Sigmoid colon (tissue), 4 donors: ENCODE results near the gene SLC25A20.

Experiments
- EP300 ChIP-seq, 4 donors: sonication (generic); formaldehyde crosslinking; IDR thresholded peaks; one replicate each; pipeline ENCODE4 v1.6.1; 2017; ENCODE audit warnings: antibody characterized with exemption in 4 of 4
- POLR2A ChIP-seq, 2 donors: fragments of 450-650 bp; IDR thresholded peaks; one replicate each; pipeline ENCODE4 v1.6.1; 2016; ENCODE audit warnings: antibody characterized with exemption in 2 of 2, mild to moderate bottlenecking in 2 of 2, moderate library complexity in 2 of 2
- POLR2AphosphoS5 ChIP-seq, 4 donors: sonication (generic); formaldehyde crosslinking; IDR thresholded peaks; one replicate each; pipeline ENCODE4 v1.6.1; 2017; ENCODE audit warnings: antibody characterized with exemption in 4 of 4
- TF ChIP-seq, protein P1 (sequence below), 4 experiments: fragments of 450-650 bp in 3 of 4; fragments of 200-600 bp in 1 of 4; IDR thresholded peaks; one replicate each; pipeline ENCODE4 v1.5.1; 2016 to 2019; ENCODE audit warnings: antibody characterized with exemption in 4 of 4, mild to moderate bottlenecking in 3 of 4, moderate library complexity in 2 of 4

- TF ChIP-seq, protein P1, sequence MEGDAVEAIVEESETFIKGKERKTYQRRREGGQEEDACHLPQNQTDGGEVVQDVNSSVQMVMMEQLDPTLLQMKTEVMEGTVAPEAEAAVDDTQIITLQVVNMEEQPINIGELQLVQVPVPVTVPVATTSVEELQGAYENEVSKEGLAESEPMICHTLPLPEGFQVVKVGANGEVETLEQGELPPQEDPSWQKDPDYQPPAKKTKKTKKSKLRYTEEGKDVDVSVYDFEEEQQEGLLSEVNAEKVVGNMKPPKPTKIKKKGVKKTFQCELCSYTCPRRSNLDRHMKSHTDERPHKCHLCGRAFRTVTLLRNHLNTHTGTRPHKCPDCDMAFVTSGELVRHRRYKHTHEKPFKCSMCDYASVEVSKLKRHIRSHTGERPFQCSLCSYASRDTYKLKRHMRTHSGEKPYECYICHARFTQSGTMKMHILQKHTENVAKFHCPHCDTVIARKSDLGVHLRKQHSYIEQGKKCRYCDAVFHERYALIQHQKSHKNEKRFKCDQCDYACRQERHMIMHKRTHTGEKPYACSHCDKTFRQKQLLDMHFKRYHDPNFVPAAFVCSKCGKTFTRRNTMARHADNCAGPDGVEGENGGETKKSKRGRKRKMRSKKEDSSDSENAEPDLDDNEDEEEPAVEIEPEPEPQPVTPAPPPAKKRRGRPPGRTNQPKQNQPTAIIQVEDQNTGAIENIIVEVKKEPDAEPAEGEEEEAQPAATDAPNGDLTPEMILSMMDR (IDR thresholded peaks at IDR 0.05) = no peak
- no peak for TF ChIP-seq POLR2A (IDR thresholded peaks at IDR 0.05)
- no peak for TF ChIP-seq POLR2AphosphoS5 (IDR thresholded peaks at IDR 0.05)
- TF ChIP-seq EP300 (IDR thresholded peaks at IDR 0.05) = no peak
Measured at GRCh38 chr3:48938156-48938555, 39.5 kb upstream of the SLC25A20 start.
